K562 (cell line): ENCODE measurements around the gene ANKRD12. TPM values are rescaled to one million over a fixed set of nuclear protein-coding genes. Genes with fewer than 3 reads are reported as not detected.

Experiments
- ATF3 ChIP-seq, 2 experiments: fragments of 450-650 bp in 1 of 2; sonication (generic) in 1 of 2; formaldehyde crosslinking in 1 of 2; IDR thresholded peaks in 1 of 2; conservative IDR thresholded peaks in 1 of 2; 2 replicates each; pipeline versions ENCODE4 v1.6.1 to v1.8.1; 2016 to 2023; ENCODE audit warnings: mild to moderate bottlenecking in 2 of 2, moderate library complexity in 2 of 2, inconsistent platforms in 1 of 2, missing genetic modification reagents in 1 of 2
- CTCF ChIP-seq, 3 experiments: IDR thresholded peaks in 2 of 3; conservative IDR thresholded peaks in 1 of 3; 2 replicates each; pipeline ENCODE4 v1.5.1; 2011 to 2012; ENCODE audit warnings: low read length in 3 of 3, mild to moderate bottlenecking in 3 of 3, control low read depth in 2 of 3, improper control_type of control experiment in 1 of 3, inconsistent platforms in 1 of 3, low read depth in 1 of 3, mixed read lengths in 1 of 3, moderate library complexity in 1 of 3; ENCODE audit not compliant: insufficient read depth in 2 of 3
- DDX20 ChIP-seq: fragments of 450-650 bp; IDR thresholded peaks from 2 replicates; pipeline ENCODE4 v1.6.1; 2016; ENCODE audit warnings: missing genetic modification characterization, low read depth, mild to moderate bottlenecking, missing compliant biosample characterization, moderate library complexity
- DPF2 ChIP-seq: fragments of 450-650 bp; IDR thresholded peaks from 2 replicates; pipeline ENCODE4 v1.6.1; 2016
- E2F8 ChIP-seq: fragments of 450-650 bp; IDR thresholded peaks from 2 replicates; pipeline ENCODE4 v1.7.1; 2018; ENCODE audit warnings: mild to moderate bottlenecking, low read depth; ENCODE audit not compliant: partially characterized antibody
- KLF16 ChIP-seq: IDR thresholded peaks from 2 replicates; pipeline ENCODE4 v1.6.1; 2016; ENCODE audit warnings: antibody characterized with exemption
- MNT ChIP-seq, 2 experiments: fragments of 450-650 bp; conservative IDR thresholded peaks; 2 replicates each; pipeline ENCODE4 v1.6.1; 2017; ENCODE audit warnings: mild to moderate bottlenecking in 2 of 2, moderate library complexity in 2 of 2
- NBN ChIP-seq: fragments of 450-650 bp; IDR thresholded peaks from 2 replicates; pipeline ENCODE4 v1.6.1; 2016; ENCODE audit warnings: low read depth, mild to moderate bottlenecking
- NFE2 ChIP-seq: IDR thresholded peaks from 2 replicates; pipeline ENCODE4 v1.6.1; 2014; ENCODE audit warnings: antibody characterized with exemption, low read depth
- SNIP1 ChIP-seq: fragments of 450-650 bp; IDR thresholded peaks from 2 replicates; pipeline ENCODE4 v1.7.1; 2017; ENCODE audit warnings: low read depth, mild to moderate bottlenecking
- TARDBP ChIP-seq: fragments of 450-650 bp; IDR thresholded peaks from 2 replicates; pipeline ENCODE4 v1.6.1; 2016
- TSC22D4 ChIP-seq: fragments of 450-650 bp; IDR thresholded peaks from 2 replicates; pipeline ENCODE4 v1.6.1; 2016; ENCODE audit warnings: missing genetic modification characterization, missing biosample characterization, control low read depth
- polyA plus RNA-seq, 8 experiments: library from polyadenylated mRNA; depleted of rRNA in 4 of 8; stranded (reverse) in 5 of 8; unstranded in 3 of 8; fragments of >200 nt; fragmentation: Nextera tagmentation in 2 of 8; fragmentation: Illumina TruSeq in 1 of 8; extraction: Ambion mirVana in 2 of 8; extraction: Trizol in 1 of 8; gene quantifications; 2 replicates each; pipeline versions ENCODE4 v1.2.1 to v1.2.3, GENCODE V29; 2011 to 2014; ENCODE audit warnings: inconsistent platforms in 1 of 8, missing spikeins in 1 of 8
- total RNA-seq, 7 experiments: library from RNA; depleted of rRNA in 6 of 7; stranded (reverse); fragments of >200 nt in 6 of 7; fragmentation: Illumina TruSeq in 2 of 7; extraction: Trizol in 2 of 7; gene quantifications; 2 replicates each; pipeline versions ENCODE4 v1.2.1 to v1.2.3, GENCODE V29; 2011 to 2021; ENCODE audit warnings: low replicate concordance in 1 of 7
- TF ChIP-seq, protein P1 (sequence below): fragments of 450-650 bp; formaldehyde crosslinking; IDR thresholded peaks from 2 replicates; pipeline ENCODE4 v1.4.0; 2022; ENCODE audit warnings: missing genetic modification characterization
- TF ChIP-seq, protein P2 (sequence below): IDR thresholded peaks from 2 replicates; pipeline ENCODE4 v1.6.1; 2012; ENCODE audit warnings: low read depth, low read length, improper control_type of control experiment, borderline replicate concordance

The ANKRD12 gene
- total and polyA plus RNA-seq, 9 of the 15 experiments (the other 6 are each of a cell fraction or from before 2014, with no cell fraction given): 6.6 to 28.2 (median 16.0) TPM

DNA sequence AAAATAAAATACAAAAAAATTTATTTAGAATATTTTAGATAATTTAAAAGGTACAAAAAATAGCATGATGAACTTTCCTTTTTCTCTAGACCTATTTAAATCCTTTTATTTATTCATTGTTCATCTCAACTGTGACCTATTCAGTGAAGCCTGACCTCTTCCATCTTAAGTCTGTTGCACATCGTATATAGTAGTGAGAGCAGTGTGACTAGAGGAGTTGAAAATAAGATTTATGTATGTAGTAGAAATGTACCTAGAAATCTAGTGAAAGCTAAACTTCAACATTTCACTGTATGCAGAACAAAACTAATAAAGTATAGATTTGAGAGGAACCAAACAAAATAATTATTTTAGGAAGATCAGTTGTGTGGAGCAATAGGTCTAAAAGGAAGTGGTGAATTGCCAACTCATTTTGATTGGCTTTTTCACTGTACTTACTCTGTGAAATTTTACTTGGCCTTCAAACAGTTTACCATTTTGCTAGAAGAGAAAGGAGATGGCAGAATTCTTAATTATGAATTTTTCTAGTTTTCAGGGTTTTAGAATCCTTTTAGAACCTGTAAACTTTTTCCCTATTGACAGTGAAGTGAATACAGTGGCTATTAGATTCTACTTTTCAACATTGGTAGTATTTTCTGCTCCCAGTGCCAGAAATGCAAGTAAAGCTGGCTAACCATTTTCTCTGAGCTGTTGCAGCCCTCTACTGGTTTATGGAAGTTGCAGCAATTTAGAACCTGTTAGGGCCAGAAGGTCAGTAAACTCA lies 11.0 kb downstream of the ANKRD12 start (continued):
- TF ChIP-seq CTCF (IDR thresholded peaks at IDR 0.05 in 2 of 3, conservative IDR thresholded peaks at IDR 0.05 in 1 of 3; ENCODE audit: insufficient read depth in 2 of 3, low read depth in 1 of 3, low read length in 3 of 3) (peak; percentile 79 to 92 (median 81)), DPF2 (peak; percentile 42; the same call in 1 of the 2 replicates), TSC22D4 (tag) (no peak), DDX20 (0 out of 2 replicates have a peak, but pooled peaks have one; percentile 41), ATF3 (IDR thresholded peaks at IDR 0.05) (no peak; the same call in 1 of the 2 replicates), ATF3 (CRISPR knock-in tag; conservative IDR thresholded peaks at IDR 0.05) (no peak), TARDBP (no peak), SNIP1 (peak; percentile 24; the same call in 1 of the 2 replicates), NFE2 (0 out of 2 replicates have a peak, but pooled peaks have one; percentile 23), NBN (0 out of 2 replicates have a peak, but pooled peaks have one; percentile 15), KLF16 (peak; percentile 38; the same call in 1 of the 2 replicates), MNT (conservative IDR thresholded peaks at IDR 0.05) (0 out of 4 replicates have a peak, but pooled peaks of 1 of the 2 experiments have one; percentile 8), E2F8 (peak; percentile 46)
- TF ChIP-seq, protein P1, sequence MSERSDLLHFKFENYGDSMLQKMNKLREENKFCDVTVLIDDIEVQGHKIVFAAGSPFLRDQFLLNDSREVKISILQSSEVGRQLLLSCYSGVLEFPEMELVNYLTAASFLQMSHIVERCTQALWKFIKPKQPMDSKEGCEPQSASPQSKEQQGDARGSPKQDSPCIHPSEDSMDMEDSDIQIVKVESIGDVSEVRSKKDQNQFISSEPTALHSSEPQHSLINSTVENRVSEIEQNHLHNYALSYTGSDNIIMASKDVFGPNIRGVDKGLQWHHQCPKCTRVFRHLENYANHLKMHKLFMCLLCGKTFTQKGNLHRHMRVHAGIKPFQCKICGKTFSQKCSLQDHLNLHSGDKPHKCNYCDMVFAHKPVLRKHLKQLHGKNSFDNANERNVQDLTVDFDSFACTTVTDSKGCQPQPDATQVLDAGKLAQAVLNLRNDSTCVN (CRISPR knock-in tag): no peak
- TF ChIP-seq, protein P2, sequence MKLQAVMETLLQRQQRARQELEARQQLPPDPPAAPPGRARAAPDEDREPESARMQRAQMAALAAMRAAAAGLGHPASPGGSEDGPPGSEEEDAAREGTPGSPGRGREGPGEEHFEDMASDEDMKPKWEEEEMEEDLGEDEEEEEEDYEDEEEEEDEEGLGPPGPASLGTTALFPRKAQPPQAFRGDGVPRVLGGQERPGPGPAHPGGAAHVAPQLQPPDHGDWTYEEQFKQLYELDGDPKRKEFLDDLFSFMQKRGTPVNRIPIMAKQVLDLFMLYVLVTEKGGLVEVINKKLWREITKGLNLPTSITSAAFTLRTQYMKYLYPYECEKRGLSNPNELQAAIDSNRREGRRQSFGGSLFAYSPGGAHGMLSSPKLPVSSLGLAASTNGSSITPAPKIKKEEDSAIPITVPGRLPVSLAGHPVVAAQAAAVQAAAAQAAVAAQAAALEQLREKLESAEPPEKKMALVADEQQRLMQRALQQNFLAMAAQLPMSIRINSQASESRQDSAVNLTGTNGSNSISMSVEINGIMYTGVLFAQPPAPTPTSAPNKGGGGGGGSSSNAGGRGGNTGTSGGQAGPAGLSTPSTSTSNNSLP: 0 out of 2 replicates have a peak, but pooled peaks have one; percentile 14
